GM10248 (cell line): ENCODE data around the gene RPL9.
"Not testable (repeated sequence)": the region's sequence is repeated elsewhere in the genome, so short reads cannot be mapped to it uniquely, and the experiment has no call there.

Experiments
- CTCF ChIA-PET: fragments of 300-600 bp; sonication (Branson Sonifier 250); formaldehyde crosslinking; extraction: SDS; loops from one replicate; lab custom pipeline; 2021; ENCODE audit warnings: antibody characterized with exemption; lab: Yijun Ruan, JAX
- POLR2A ChIA-PET: fragments of 350-650 bp; sonication (Branson Sonifier 250); formaldehyde crosslinking; extraction: SDS; loops from one replicate; lab custom pipeline; 2020; ENCODE audit warnings: antibody characterized with exemption; lab: Yijun Ruan, JAX
- DNase-seq: peaks from one replicate; pipeline ENCODE4 v3.0.0; 2012; ENCODE audit errors: extremely low spot score
- TF ChIP-seq, protein P1 (sequence below): IDR thresholded peaks from 2 replicates; pipeline ENCODE4 v1.5.1; 2012; ENCODE audit warnings: mild to moderate bottlenecking, low read depth; ENCODE audit errors: extremely low read depth, missing control alignments, control extremely low read depth

Gene RPL9

DNA sequence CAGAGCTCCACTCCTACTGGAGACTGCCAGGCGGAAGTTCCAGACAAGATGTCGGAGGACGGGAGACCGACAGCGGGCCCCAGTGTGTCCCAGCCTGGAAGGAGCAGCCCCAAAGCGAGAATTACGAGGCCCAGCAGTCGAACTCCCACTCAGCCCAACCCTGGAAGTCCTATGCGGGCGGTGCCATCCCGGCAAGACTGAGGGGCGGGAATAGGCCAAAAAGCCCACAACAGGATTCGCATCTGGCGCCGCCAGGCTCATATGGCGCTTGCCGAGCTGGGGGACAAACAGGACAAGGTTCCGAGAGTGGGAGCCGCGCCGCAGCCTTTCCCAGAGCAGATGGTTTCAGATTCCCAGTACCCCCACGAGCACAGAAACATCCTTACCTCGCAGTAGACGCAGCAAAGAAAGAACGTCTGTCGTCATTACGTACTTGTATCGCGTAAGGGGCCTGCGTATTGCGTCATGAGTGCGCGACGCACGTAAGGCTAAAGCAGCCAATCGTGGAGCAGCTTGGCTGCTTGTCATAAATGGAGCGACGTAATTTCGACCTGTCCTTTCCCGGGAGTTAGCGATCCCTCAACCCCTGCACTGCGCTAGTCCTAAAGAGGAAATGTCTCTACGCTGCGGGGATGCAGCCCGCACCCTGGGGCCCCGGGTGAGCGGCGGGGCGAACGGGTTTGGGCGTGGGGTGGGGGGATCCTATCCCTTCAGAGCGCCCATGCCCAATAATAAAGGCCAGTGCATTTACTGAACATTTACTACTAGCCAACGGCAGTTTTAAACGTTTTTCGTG lies at the start of gene RPL9, which contains the start of gene LIAS:
Gene RPL9 (minus strand): TSS at position 418 of the 796 bp plus-strand sequence. CDS start 483 bp downstream, outside the sequence.
Gene LIAS (plus strand): TSS at position 552 of the 796 bp plus-strand sequence. CDS start 62 bp downstream, at position 614.
- ChIA-PET CTCF (interaction anchor here (0.9 to 4.8 kb wide), 4 partner anchors 10 to 517 kb away, joined by 3 to 24 read pairs (median 4); no protein-coding TSS in a partner anchor), POLR2A (interaction anchor here (0.5 to 1.7 kb wide), 4 partner anchors 11 to 1581 kb away, joined by 3 to 10 read pairs (median 4); no protein-coding TSS in a partner anchor)
- TF ChIP-seq, protein P1, sequence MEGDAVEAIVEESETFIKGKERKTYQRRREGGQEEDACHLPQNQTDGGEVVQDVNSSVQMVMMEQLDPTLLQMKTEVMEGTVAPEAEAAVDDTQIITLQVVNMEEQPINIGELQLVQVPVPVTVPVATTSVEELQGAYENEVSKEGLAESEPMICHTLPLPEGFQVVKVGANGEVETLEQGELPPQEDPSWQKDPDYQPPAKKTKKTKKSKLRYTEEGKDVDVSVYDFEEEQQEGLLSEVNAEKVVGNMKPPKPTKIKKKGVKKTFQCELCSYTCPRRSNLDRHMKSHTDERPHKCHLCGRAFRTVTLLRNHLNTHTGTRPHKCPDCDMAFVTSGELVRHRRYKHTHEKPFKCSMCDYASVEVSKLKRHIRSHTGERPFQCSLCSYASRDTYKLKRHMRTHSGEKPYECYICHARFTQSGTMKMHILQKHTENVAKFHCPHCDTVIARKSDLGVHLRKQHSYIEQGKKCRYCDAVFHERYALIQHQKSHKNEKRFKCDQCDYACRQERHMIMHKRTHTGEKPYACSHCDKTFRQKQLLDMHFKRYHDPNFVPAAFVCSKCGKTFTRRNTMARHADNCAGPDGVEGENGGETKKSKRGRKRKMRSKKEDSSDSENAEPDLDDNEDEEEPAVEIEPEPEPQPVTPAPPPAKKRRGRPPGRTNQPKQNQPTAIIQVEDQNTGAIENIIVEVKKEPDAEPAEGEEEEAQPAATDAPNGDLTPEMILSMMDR = no peak
- peak; percentile 96 for DNase-seq

DNA sequence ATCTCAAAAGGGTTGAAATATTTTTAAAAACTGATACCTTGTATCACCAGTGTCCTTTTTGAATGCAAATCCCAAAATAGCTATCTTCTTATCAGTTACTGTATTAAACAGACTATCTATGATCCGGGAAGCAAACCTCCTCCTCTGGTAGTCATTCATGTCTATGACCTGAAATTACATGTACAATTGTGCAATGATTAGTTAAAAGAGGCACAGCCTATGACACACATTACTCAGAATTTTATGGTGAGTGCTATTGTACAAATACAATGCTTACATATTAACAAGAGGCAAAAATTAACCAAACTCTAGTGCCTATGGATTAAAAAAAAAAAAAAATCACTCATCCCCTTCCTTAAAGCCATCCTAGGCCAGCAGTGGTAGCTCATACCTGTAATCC lies 46.9 kb upstream of the RPL9 start:
- no peak for DNase-seq
- POLR2A ChIA-PET = no interaction called here
- CTCF ChIA-PET = interaction anchor here (0.6 to 1.2 kb wide), 2 partner anchors 40 to 1285 kb away, joined by 3 read pairs; no protein-coding TSS in a partner anchor
- TF ChIP-seq, protein P1 = no peak

DNA sequence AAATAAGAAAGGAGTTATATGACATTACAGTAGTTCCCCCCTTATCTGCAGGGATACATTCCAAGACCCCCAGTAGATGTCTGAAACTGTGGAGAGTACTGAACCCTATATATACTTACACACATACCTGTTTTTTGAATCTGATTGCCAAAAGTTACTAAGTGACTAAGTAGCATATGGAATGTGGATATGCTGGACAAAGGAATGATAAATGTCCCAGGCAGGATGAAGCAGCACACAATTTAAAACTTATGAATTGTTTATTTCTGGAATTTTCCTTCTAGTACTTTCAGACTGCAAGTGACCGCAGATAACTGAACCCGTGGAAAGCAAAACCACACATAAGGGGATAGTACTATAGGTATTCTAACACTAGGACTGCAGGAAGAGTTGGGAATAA lies 45.8 kb upstream of the RPL9 start:
- ChIA-PET POLR2A (no interaction called here), CTCF (interaction anchor here (1.2 kb wide), 1 partner anchor 39 kb away, joined by 3 read pairs; no protein-coding TSS in a partner anchor)
- TF ChIP-seq, protein P1 = no peak
- no peak for DNase-seq

DNA sequence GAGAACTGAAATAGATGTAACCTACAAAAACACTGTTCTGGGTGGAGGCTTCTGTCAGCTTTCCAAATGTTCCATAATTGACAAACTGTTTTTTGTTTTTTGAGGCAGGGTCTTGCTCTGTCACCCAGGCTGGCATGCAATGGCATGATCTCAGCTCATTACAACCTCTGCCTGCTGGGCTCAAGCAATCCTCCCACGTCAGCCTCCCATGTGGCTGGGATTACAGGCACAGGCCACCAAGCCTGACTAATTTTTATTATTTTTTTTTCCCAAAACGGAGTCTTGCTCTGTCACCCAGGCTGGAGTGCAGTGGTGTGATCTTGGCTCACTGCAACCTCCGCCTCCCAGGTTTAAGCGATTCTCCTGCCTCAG lies 43.9 kb upstream of the RPL9 start:
- DNase-seq, POLR2A ChIA-PET: not testable (repeated sequence)
- CTCF ChIA-PET = interaction anchor here (0.9 kb wide), 1 partner anchor 14 kb away, joined by 3 read pairs; no protein-coding TSS in a partner anchor

DNA sequence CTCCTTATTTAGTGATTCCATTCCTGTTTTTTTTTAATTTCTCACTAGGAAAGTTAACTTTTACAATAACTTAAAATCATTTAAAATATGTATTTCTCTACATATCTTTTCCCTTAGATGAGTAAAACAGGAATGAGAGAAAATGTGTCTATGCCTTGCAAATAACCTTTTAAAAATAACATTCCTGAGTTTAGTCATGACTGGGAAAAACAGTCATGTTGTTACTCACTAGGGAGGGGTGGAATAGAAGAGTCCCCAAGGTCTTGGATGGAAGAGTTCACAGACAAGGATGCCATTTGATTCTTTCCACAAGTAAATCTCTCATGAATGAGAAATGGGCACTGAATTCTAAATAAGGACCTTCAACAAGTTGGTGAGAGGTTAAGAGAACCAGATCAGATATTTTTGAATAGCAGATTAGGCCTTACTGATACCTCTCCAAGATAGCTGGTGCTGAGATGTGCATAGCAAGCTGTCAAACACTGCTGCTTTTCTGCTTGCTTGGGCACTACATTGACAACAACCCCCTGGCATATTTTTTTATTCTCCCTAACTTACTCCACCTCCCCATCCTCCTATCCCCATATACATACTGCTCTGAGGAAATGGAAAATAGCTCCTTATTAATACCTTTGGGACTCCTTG lies 43.4 kb upstream of the RPL9 start:
- CTCF ChIA-PET = interaction anchor here (0.9 kb wide), 1 partner anchor 13 kb away, joined by 3 read pairs; no protein-coding TSS in a partner anchor
- DNase-seq = no peak
- POLR2A ChIA-PET = no interaction called here
- TF ChIP-seq, protein P1 = no peak

DNA sequence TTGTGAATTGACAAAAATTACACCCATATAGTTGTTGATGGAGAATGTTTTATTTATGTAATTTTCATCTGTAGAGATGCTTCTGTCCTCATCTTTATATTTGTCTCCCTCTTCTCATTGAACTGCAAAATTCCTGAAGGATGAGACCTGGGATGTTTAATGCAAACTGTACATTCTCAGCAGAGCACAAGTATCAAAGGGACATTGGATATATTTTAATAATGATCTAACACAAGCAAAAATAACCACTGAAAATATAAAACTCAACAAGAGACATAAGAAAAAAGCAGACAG lies 40.0 kb upstream of the RPL9 start:
- ChIA-PET CTCF (no interaction called here), POLR2A (no interaction called here)
- TF ChIP-seq, protein P1 = no peak
- DNase-seq = no peak
